Caco-2 (cell line): ENCODE measurements around the gene S100A2. TPM values are rescaled to one million over a fixed set of nuclear protein-coding genes. Genes with fewer than 3 reads are reported as not detected.

Experiments
- BruUV-seq: library from RNA; stranded (reverse); fragments of 400-500 nt; replicated peaks from 2 replicates; lab custom pipeline; 2021; lab: Mats Ljungman, UMichigan
- CTCF ChIA-PET: fragments of 300-600 bp; sonication (Branson Sonifier 250); formaldehyde crosslinking; loops from one replicate; lab custom pipeline; 2022; ENCODE audit warnings: antibody characterized with exemption; lab: Charles Lee
- POLR2A ChIA-PET: fragments of 300-600 bp; sonication (Branson Sonifier 250); formaldehyde crosslinking; loops from one replicate; lab custom pipeline; 2022; ENCODE audit warnings: antibody characterized with exemption; lab: Charles Lee
- DNase-seq, 2 experiments: peaks; one replicate each; pipeline versions ENCODE4 v3.0.0 to v3.0.0-alpha.2; 2020 to 2022
- H3K27me3 ChIP-seq: replicated peaks from 2 replicates; pipeline ENCODE4 v1.6.0; 2011; ENCODE audit warnings: low read length; ENCODE audit not compliant: control insufficient read depth, insufficient read depth
- H3K36me3 ChIP-seq: 2 replicates; pipeline ENCODE4 v1.5.1; 2011; ENCODE audit warnings: low read length; ENCODE audit not compliant: control insufficient read depth, insufficient read depth
- H3K4me1 ChIP-seq: fragments of 250-450 bp; sonication (Bioruptor Pico); 2 replicates; pipeline ENCODE4 v1.5.1; 2020; ENCODE audit warnings: mild to moderate bottlenecking
- H3K4me3 ChIP-seq: 2 replicates; pipeline ENCODE4 v1.5.1; 2011; ENCODE audit warnings: low read depth, mild to moderate bottlenecking, control low read depth, low read length
- H3K9me3 ChIP-seq: fragments of 250-450 bp; sonication (Bioruptor Pico); 2 replicates; pipeline ENCODE4 v1.5.1; 2020; ENCODE audit warnings: mild to moderate bottlenecking, moderate library complexity
- H3K27ac Mint-ChIP-seq: one replicate; pipeline ENCODE4 v1.8.0; 2022; ENCODE audit warnings: mixed read lengths; ENCODE audit not compliant: unreplicated experiment
- H3K27me3 Mint-ChIP-seq: one replicate; pipeline ENCODE4 v1.8.0; 2022; ENCODE audit warnings: mixed read lengths; ENCODE audit not compliant: insufficient read depth, unreplicated experiment
- H3K36me3 Mint-ChIP-seq: one replicate; pipeline ENCODE4 v1.8.0; 2022; ENCODE audit warnings: mild to moderate bottlenecking, mixed read lengths; ENCODE audit not compliant: insufficient read depth, unreplicated experiment
- H3K4me1 Mint-ChIP-seq: one replicate; pipeline ENCODE4 v1.8.0; 2022; ENCODE audit warnings: low read depth, mixed read lengths; ENCODE audit not compliant: unreplicated experiment
- H3K4me3 Mint-ChIP-seq: one replicate; pipeline ENCODE4 v1.8.0; 2022; ENCODE audit warnings: mild to moderate bottlenecking, moderate library complexity, mixed read lengths; ENCODE audit not compliant: unreplicated experiment
- H3K9me3 Mint-ChIP-seq: one replicate; pipeline ENCODE4 v1.8.0; 2022; ENCODE audit warnings: mixed read lengths; ENCODE audit not compliant: unreplicated experiment
- CTCF ChIP-seq, 2 experiments: fragments of 200-600 bp in 1 of 2; IDR thresholded peaks; 1 replicate in 1 of 2; 2 replicates in 1 of 2; pipeline versions ENCODE4 v1.5.1 to v1.8.0; 2011 to 2022; ENCODE audit warnings: antibody characterized with exemption in 1 of 2, control low read depth in 1 of 2, inconsistent platforms in 1 of 2, low read depth in 1 of 2, low read length in 1 of 2, mild to moderate bottlenecking in 1 of 2, moderate library complexity in 1 of 2; ENCODE audit not compliant: insufficient read depth in 1 of 2, severe bottlenecking in 1 of 2, unreplicated experiment in 1 of 2
- intact Hi-C: fragments of 100-400 bp; cut with micrococcal nuclease; formaldehyde crosslinking; loops from one replicate; pipeline ENCODE4 v1.10.0; 2022; ENCODE audit not compliant: unreplicated experiment
- total RNA-seq: library from RNA; stranded (reverse); gene quantifications from 2 replicates; pipeline ENCODE4 v1.2.3, GENCODE V29; 2022

The S100A2 gene
- total RNA-seq, 1 experiment from 2014 or later: 2.4 TPM

DNA sequence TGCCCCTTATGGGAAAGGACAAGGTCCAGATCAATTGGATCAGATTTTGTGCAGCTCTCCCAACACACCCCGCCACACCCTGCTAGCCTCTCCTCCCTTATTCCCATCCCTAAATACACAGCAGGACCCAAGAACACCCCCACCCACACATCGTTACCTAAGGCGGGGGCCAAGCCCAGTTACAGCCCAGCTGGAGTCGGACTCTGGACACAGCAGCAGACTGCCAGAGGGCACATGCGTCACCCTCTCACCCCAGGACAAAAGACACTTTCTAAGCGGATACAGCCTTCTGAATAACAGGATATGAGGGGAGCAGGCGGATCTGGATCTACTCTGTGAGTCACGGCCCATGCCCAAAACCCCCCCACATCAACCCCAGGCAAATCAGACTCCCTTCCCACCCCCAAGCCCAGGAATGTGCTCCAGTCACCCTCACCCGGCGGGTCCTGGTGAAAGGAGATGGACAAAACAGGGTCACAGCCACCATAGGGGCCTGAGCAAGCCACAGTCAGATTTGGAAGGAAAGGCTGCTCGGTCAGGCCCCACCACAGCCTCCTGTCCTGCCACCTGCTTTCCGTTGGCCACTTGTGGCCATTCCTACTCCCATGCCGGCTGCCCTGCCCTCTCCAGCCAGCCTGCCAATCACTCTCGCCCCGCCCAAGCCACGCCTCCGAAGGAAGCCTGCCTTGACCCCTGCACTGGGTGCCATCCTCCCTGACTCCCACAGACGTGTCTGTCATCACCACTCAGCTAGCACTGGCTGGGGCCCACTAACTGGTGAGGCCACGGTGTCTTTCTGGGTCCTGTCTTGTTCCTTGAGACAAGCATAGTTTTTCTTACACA lies 43.3 kb upstream of the S100A2 start:
- no peak for TF ChIP-seq CTCF (IDR thresholded peaks at IDR 0.05; ENCODE audit: insufficient read depth in 1 of 2, low read depth in 1 of 2, low read length in 1 of 2, severe bottlenecking in 1 of 2, unreplicated experiment in 1 of 2)
- DNase-seq: peak; percentile 84 to 88
- ChIA-PET CTCF (interaction anchor here (1.5 kb wide), 1 partner anchor 43 kb away, joined by 5 read pairs; no protein-coding TSS in a partner anchor), POLR2A (interaction anchor here (1.5 kb wide), 1 partner anchor 18 kb away, joined by 9 read pairs; the partner anchor contains the start of gene S100A13)
- no TSS peak for BruUV-seq
- Mint-ChIP-seq H3K4me3 (peak overlapping the region; percentile 74), H3K9me3 (no peaks in the 10 kb centered on the region), H3K4me1 (peaks cover 36% of the 10 kb centered on the region), H3K27ac (peak overlapping the region; percentile 56), H3K36me3 (peaks cover 76% of the 10 kb centered on the region), H3K27me3 (no peaks in the 10 kb centered on the region)
- H3K9me3 ChIP-seq: no peaks in the 10 kb centered on the region
- H3K27me3 ChIP-seq: no peaks in the 10 kb centered on the region
- peaks cover 8% of the 10 kb centered on the region for H3K36me3 ChIP-seq
- H3K4me1 ChIP-seq: peaks cover 55% of the 10 kb centered on the region
- peak overlapping the region; percentile 33 for H3K4me3 ChIP-seq
- intact Hi-C loops: no loop called here

GRCh38 chr1:153608089-153608682 lies 42.5 kb upstream of the S100A2 start:
- Histone ChIP-seq H3K27me3 (no peaks in the 10 kb centered on the region), H3K4me3 (peak overlapping the region; percentile 33), H3K9me3 (no peaks in the 10 kb centered on the region), H3K36me3 (peaks cover 8% of the 10 kb centered on the region), H3K4me1 (peaks cover 49% of the 10 kb centered on the region)
- peak; percentile 80 to 86 for DNase-seq
- TF ChIP-seq CTCF (IDR thresholded peaks at IDR 0.05; ENCODE audit: insufficient read depth in 1 of 2, low read depth in 1 of 2, low read length in 1 of 2, severe bottlenecking in 1 of 2, unreplicated experiment in 1 of 2): peak in 1 of 2 experiments; percentile 13
- BruUV-seq: no TSS peak
- intact Hi-C loops: no loop called here
- Mint-ChIP-seq H3K27ac (peak overlapping the region; percentile 56), H3K27me3 (no peaks in the 10 kb centered on the region), H3K36me3 (peaks cover 68% of the 10 kb centered on the region), H3K9me3 (no peaks in the 10 kb centered on the region), H3K4me1 (peaks cover 35% of the 10 kb centered on the region), H3K4me3 (peak overlapping the region; percentile 74)
- CTCF ChIA-PET: interaction anchor here (0.6 to 1.5 kb wide), 6 partner anchors 8 to 42 kb away, joined by 3 to 7 read pairs (median 4); partner anchors contain the start of genes S100A13 and S100A14
- POLR2A ChIA-PET: interaction anchor here (1.0 to 1.5 kb wide), 2 partner anchors 9 to 19 kb away, joined by 3 to 9 read pairs; partner anchors contain the start of gene S100A13

DNA sequence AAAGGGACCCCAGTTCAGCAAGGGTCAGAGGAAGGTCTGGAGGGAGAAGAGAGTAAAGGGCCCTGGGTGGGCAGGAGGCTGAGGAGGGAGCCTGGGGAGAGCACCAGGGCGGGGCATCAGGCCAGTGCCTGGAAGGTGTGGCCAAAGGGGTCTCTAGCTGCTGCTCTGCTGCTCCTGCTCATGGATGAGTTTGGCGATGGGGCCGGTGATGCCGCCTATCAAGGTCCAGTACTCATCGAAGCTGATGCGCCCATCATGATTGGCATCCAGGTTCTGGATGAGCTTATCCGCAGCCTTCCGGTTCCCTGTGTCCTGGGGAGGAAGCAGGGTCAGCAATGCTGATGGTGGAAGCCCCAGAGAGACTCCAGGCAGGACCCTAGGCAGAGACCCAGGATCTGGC lies 41.7 kb upstream of the S100A2 start:
- Histone ChIP-seq H3K9me3 (no peaks in the 10 kb centered on the region), H3K4me3 (no peak overlapping the region), H3K4me1 (peaks cover 49% of the 10 kb centered on the region), H3K27me3 (no peaks in the 10 kb centered on the region), H3K36me3 (peaks cover 8% of the 10 kb centered on the region)
- CTCF ChIA-PET: interaction anchor here (0.6 to 1.5 kb wide), 6 partner anchors 9 to 41 kb away, joined by 3 to 7 read pairs (median 4); partner anchors contain the start of genes S100A13 and S100A14
- DNase-seq: no peak
- POLR2A ChIA-PET: interaction anchor here (1.0 to 1.5 kb wide), 2 partner anchors 10 to 20 kb away, joined by 3 to 9 read pairs; partner anchors contain the start of gene S100A13
- peaks cover 35% of the 10 kb centered on the region for H3K4me1 Mint-ChIP-seq
- H3K4me3 Mint-ChIP-seq: no peak overlapping the region
- H3K27ac Mint-ChIP-seq: no peak overlapping the region
- no TSS peak for BruUV-seq
- no peaks in the 10 kb centered on the region for H3K27me3 Mint-ChIP-seq
- intact Hi-C loops: no loop called here
- H3K36me3 Mint-ChIP-seq: peaks cover 62% of the 10 kb centered on the region
- H3K9me3 Mint-ChIP-seq: no peaks in the 10 kb centered on the region
- no peak for TF ChIP-seq CTCF (IDR thresholded peaks at IDR 0.05; ENCODE audit: insufficient read depth in 1 of 2, low read depth in 1 of 2, low read length in 1 of 2, severe bottlenecking in 1 of 2, unreplicated experiment in 1 of 2)
